GM21526 (cell line): ENCODE results near the gene STX3.
"Not testable (repeated sequence)": the region's sequence is repeated elsewhere in the genome, so short reads cannot be mapped to it uniquely, and the experiment has no call there.

Experiments
- ATAC-seq: cut with Tn5 transposase; IDR thresholded peaks from one replicate; pipeline ENCODE4 v1.9.1; 2021; ENCODE audit warnings: moderate library complexity; ENCODE audit not compliant: unreplicated experiment, low FRiP score

STX3 gene

DNA sequence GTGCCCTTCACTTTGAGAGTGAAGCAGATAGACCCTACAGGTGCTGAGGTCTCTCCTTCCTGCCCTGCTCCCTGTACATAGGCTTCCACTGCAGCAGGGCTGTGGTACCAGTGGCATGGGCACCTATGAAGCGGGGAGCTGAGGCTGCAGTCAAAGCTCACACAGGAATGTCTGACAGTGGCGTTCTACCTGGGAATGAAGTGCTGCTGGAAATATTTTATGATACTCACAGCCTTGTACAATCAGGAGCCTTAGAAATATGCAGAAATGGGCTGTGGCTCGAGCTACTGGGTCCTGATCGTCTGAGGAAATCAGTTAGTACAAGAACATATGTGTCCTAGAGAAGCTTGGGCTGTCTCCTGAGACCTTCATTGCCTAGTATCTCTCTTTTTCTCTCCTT, 30.6 kb downstream of the STX3 start:
- no peak for ATAC-seq

DNA sequence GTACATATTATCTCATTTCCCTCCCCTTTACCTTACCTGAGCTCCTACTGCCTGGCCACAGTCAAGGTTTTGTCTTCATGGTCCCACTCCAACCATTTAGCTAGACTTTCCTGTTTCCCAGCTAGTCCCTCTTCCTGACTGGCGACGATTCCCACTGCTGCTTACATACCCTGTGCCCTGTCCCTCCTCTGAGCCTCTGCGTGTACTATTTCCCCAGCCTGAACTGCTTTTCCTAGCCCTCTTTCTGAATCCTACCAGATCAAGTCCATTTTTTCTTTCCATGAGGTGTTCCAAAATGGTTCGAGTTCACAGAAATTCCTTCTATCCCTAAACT, 32.0 kb downstream of the STX3 start:
- no peak for ATAC-seq

DNA sequence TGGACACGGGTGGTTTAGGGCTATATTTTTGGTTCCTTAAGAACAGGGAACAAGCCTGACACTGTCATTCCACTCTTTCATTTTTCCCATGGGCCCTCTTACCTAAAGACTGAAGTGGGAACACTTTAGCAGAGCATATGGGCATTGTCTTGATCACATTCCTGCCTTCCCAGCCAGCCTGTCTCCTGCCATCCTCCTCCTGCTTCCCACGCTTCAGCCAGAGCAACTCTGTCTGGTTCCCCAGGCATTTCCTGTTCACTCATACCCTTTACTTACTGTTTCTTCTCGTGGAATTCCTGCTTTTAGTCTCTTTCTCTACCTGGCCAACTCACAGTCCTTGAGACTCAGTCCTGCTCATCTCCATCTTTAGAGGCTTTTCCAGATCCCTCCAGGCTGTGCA, 32.6 kb downstream of the STX3 start:
- ATAC-seq = no peak

DNA sequence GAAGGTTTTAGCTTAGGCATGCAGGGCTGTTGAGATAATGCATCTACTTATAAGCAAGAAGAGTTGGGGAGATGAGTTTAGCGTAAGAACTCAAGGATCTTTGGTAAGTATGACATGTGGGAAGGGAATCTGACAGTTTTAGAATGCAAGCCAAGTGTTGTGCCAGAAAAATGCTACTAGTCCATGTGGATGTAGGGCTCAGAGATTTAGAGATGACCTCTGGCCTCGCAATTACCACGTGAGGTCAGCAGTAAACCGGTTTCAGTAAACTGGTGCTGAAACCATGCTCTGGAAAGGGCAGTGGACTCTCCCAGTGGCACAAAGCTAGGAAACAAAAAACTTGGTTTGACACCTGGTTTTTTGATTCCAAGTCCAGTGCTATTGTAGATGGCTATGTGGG, 36.5 kb downstream of the STX3 start:
- ATAC-seq = no peak

DNA sequence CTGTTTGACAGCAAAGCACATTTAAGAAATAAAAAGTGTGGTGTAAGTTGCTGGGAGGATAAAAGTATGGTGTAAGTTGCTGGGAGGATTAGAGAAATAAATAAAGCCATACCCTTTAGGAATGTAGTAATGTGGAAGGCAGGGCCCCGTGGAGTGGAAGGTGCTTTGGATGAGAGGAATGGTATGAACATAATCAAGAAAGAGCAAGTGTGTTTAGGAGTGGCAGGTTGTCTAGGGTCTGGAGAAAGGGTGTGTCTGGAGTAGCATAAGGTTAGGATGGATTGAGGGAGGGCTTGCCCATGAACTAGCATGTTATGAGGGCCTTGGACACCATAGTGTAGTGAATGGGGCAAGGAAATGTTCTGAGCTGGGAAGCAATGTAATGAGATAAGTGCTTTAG, 37.3 kb downstream of the STX3 start:
- ATAC-seq = no peak

DNA sequence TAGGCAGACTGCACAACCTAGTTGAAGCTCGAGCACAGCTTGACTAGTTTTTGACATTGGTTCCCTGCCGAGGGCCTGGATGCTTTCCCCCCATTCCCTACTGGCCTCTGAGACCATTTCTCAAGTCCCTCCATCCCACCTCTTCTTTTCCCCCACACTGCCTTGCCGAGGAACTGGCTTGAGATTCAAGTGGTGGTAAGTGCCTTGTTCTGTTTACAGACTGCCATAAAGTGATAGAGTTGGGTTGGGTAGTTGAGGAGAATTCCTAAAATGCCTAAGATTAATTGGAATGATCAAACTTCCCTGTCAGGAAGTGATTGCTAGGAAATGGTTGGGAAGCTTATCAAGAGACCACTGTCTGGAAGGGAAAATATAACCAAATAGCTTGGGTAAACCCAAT, 39.2 kb downstream of the STX3 start:
- no peak for ATAC-seq

DNA sequence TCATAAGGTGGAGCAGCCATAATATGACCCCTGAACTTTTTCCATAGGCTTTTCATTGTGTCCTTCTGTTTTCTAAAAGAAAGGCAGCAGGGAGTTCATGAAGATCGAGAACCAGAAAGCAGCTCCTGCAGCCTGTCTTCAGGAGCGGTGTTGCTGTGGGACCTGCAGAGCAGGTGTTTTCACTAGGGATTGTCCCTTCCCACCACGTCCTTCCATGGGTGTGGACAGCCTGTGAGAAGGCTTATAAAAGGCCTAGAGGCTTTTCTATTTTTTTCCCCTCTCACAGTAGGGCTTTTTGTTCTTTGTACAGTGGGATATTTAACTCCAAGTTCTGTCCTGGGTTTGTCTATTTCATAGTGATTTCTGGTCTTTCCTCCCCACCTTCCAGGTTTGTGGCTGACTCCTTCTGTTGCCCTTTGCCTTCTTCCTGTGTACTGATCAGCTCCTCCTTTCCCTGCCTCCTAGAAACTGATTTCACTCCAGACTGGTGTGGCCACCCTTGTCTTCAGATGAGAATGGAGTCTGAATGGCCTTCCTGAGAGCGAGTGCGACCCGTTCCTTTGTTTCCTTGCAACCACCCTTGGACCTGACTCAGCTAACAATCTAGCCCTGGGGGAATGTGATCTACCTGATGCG, 45.3 kb downstream of the STX3 start:
- no peak for ATAC-seq

DNA sequence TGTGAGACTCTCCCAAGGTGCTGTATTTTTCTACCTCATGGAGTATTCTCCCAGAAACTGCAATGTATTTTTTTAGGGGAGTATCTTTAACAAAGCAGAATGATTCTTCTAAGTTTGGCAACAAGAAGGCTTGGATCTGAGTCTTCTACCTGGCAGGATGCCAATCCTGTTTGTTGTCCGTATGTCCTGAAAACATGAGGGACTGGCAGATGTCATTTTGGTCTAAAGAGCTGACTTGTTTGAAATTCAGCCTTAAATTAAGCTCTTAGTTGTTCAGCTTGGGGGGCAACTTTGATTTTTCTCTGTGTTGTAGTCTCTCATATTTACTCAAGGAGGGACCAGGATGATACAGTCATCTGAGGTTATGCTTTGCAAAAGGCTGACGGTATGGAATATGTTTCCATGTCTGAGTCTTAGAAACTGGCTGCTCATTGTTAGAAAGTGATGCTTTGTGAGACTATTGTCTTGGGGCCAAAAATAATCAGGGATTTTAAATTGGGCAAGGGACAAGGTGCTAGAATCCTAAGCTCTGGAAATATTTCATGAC, 46.1 kb downstream of the STX3 start:
- no peak for ATAC-seq

DNA sequence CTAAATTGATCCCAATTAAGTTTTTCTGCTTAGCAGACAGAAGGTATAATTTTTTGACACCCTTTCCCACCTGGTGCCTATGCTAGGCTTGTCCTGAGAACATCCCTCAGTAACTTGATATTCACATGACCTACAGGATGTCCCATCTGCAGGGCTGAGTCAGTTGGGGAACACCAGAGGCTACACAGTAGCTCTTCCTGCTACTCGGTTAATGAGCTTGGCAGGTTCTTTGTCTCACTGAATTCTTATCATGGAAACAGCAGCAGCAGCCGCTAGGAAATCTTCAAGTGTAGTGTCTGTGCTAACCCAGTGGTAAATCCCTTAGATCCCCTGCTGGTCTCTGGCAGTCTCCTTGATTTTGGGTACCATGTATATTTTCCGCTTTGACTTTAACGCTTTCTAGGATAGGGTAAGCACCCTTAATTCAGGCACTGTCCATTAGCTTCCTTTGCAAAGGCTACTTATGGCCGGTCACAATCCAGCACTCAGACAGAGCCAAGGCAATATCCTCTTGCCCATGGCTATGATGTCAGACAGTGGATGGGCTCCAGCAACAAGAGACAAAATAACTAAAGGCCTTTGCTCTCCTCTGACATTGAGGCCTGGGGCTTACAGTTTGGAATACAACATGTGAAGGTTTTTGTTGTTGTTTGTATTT, 46.9 kb downstream of the STX3 start:
- no peak for ATAC-seq

DNA sequence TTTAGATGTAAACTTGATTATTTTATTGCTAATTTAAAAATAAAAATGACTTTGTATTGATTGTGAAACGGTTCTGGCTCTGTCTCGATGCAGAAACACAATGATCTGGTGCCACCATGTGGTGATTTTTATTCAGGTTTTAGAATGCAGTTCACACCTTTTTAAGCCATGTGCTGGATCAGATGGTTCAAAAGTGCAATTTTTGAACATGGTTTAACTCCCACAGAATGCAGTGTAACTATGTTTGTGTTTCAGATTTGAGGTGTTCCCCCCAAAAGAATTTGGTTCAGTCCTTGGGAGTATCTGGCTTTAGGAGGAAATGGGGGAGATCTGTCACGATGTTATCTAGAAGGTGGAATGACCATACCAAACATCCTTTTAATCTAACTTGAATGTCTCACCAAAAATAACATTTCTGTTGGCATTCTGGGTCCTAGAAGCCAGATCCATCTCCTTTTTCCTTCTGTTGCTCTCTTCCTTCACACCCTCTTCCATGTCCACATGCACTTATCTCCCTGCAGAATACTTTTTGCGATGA, 47.5 kb downstream of the STX3 start:
- ATAC-seq = no peak

DNA sequence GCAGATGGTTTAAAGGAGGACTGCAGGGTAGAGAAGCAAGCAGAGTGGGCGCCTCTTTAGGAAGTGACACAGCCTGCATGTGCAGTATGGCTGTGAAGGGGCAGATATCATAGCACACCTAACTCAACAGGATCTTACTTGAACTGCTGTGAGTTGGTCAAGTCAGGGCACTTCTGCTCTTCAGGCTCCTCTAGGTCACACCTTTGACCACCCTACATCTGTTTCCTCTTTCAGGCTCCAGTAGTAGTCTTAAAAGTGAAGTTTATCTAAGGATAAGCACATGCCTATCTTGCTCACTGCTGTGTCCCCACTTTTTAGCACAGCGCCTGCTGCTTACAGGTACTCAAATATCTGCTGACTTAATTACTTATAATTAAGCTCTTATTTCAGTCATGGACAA, 48.9 kb downstream of the STX3 start:
- no peak for ATAC-seq

DNA sequence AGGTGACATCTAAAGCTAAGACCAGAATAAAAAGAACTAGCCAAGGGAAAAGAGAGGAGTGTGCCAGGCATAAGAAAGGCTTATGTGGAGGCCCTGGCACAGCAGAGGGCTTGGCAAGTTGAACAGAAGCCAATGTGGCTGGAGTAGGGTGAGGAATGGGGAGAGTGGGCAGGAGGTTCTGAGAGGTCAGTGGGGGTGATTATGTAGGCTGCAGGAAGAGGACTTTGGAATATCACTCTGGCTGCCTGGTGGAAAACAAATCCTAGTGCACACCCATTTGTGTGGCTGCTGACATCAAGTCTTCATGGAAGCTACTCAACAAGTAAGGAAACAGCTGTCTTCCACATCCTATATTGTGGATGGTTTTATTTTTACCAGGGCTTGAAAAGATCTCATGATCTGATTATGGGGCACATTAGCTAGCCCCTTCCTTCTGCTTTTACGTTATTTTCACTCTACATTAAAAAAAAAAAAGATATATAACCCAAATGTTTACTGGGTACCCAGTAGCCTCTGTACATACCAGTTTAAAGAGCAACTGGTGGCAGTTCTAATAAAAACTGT, 52.0 kb downstream of the STX3 start:
- no peak for ATAC-seq

DNA sequence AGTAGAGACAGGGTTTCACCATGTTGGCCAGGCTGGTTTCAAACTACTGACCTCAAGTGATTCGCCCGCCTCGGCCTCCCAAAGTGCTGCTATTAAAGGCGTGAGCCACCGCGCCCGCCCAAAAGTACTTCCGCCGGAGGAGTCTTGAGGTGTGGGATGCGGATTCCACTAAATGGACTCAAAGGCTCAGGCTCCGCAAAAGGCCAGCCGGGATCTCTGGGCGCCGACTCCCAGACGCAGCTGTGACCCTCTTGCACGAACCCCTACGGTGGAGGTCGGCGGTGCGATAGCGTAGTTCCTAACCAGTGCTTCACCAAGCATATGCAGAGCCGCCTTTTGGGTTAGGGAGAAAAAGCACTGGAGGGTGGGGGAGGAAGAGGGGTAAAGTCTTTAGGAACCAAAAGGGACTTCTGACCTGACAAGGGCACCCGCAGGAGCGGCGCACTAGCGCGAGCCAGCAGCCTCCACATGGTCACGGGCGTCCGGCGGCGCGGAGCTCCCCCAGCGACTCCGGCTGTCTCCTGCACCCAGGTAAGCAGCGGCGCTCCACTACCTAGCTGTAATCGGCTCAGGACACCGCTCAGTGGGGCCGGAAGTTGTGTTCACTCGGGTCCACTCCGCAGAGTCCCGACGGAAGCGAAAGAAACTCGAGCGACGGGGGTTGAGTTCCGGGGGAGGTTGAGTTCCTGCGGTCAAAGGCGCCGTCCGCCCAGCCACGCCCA, 55.2 kb downstream of the STX3 start, which contains the start of gene MRPL16:
MRPL16 (minus strand) TSS at position 590 of the 722 bp plus-strand sequence; CDS start at position 470, 120 bp downstream.
- ATAC-seq = peak; percentile 98

DNA sequence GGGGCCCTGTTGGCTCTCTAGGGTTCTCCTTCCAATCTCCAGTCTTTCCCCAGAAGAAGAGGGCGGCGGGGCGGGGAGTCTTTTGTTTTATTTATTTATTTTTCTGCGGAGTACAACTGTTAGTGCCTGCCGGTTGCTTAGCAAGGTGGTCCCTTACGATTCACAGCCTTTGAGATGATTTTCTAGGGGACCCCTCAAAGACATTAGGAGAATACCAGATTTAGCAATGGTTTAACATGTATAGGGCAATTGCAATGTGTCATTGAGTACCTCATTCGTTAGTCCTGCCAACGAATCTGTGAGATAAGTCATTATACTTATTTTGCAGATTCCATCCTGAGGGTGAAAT, 55.7 kb downstream of the STX3 start:
- no peak for ATAC-seq

DNA sequence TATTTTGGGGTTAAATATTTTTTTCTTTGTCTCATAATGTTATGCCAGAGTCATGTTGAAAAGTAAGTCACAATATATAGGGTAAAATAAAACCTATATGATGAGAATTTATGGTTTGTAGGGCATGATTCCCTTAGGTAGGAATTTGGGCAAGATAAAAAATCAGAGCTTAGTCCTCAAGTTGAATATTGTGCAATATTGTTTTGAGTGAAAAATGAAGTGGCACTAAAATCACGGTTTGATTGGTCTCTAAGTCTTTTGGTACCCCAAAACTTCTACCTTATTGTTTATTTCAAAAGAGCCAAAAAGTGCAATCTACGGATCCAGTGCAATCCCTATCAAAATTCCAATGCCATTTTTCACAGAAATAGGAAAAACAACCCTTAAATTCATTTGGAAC, 57.0 kb downstream of the STX3 start:
- ATAC-seq = no peak

DNA sequence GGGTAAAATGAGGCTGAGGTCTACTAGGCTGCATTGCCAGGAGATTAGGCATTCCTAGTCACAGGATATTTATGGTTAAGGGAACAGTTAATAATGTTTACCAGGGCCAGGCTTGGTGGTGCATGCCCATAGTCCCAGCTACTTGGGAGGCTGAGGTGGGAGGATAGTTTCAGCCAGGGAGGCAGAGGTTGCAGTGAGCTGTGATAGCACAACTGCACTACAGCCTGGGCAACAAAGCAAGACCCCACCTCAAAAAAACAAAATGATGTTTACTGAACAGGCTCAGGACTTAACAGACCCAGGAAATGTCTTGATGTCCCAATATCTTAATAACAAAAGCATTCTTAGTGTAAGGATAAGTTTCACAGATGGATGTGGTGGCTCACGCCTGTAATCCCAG, 58.2 kb downstream of the STX3 start:
- no peak for ATAC-seq

DNA sequence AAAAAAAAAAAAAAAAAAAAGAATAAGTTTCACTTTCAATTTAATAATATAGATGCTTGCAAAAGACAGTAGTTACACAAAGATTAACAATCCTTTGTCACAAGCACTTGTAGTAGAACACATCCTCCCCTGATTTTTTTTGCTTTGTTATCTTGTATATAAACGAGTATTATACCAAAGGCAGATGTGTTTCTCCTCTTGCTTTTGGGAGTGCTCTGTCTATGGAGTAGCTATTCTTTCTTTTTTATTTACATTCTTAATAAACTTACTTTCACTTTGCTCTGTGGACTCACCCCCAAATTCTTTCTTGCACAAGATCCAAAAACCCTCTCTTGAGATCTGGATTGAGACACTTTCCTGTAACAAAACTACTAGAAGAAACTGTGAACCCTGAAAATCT, 58.8 kb downstream of the STX3 start:
- no peak for ATAC-seq

DNA sequence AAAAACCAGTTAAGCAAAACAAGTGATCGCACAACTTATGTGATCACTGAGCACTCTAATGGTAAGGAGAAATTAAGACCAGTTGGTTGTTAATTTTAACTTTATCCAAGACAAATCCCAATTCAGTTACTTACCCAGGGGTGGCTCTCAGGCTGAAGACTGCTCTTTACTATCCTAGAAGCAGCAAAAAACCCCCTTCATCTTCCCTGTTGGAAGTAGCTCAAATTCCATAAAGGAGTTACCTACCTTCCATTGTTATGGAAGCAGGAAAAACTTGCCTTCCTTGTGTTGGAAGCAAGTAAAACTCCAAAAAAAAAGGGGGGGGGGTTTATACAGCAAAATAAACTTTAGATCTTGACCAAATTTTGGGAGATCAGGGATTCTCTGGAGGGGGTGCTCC, 60.6 kb downstream of the STX3 start:
- no peak for ATAC-seq

DNA sequence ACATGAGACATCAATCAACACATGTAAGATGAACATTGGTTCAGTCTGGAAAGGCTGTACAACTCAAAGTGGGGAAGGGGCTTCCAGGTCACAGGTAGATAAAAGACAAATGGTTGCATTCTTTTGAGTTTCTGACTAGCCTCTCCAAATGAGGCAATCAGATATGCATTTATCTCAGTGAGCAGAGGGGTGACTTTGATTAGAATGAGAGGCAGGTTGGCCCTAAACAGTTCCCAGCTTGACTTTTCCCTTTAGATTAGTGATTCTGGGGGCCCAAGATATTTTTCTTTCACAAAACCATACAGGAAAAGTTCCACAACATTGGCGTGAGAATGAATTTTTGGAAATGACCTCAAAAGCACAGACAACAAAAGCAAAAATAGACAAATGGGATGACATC, 61.3 kb downstream of the STX3 start:
- ATAC-seq = not testable (repeated sequence)

DNA sequence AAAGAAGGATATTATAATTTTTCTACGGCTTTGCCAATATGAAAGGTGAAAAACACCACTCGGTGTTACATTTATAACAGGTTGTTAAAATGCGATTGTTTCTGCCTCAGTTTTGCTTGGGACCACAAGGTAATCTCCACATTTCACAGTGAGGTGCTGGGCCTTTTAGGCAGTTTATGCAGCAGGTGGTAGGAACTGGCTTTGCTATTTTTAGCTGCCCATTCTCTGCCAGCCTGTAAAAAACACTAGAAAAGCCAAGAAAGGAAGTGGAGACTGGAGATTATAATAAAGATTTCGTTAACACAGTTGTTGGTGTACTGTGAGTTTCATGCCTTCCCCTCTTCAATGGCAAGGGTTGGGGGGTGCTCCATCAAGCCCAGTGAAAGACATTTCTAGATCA, 63.4 kb downstream of the STX3 start:
- no peak for ATAC-seq

DNA sequence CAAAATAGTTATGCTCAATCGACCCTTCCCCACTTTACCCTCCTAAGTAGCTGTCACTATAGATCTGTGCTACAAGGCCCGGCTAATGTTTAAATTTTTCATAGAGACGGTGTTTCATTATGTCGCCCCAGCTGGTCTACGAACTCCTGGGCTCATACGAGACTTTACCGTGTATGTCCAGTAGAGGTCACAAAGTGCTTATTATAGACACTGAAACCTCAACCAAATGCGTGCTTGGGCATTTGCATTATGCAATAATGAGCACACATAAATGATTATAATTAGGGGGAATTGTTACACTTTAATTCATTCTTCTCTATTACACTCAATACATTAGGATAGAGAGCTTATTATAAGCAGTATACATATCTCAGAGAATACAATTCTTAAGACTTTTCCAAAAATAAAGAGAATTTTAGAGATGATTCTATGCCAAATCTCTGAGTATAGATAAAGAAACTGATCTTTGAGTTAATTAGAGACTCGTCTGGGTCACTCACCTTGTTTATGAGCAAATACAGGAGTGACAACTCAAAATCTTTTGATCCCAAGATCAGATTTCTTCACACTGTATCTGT, 67.9 kb downstream of the STX3 start:
- ATAC-seq = peak; percentile 87
